GM12878 (cell line): Measurements from ENCODE around the gene CLUH. TPM values are rescaled to one million over a fixed set of nuclear protein-coding genes. Genes with fewer than 3 reads are reported as not detected.
"Not testable (repeated sequence)": the region's sequence is repeated elsewhere in the genome, so short reads cannot be mapped to it uniquely, and the experiment has no call there.

Experiments
- ATAC-seq: fragments of 200-7000 bp; cut with Tn5 transposase; 3 replicates; pipeline ENCODE4 v1.9.1; 2020; ENCODE audit warnings: mild to moderate bottlenecking, moderate library complexity
- BruUV-seq: library from RNA; stranded (reverse); fragments of 400-500 nt; replicated peaks from 2 replicates; lab custom pipeline; 2021; lab: Mats Ljungman, UMichigan
- CTCF ChIA-PET: fragments of 300-600 bp; sonication (Branson Sonifier 250); formaldehyde crosslinking; extraction: SDS; loops from one replicate; lab custom pipeline; 2021; ENCODE audit warnings: inconsistent platforms; lab: Yijun Ruan, JAX
- POLR2A ChIA-PET: fragments of 350-600 bp; formaldehyde crosslinking; extraction: SDS; loops from one replicate; lab custom pipeline; 2021; ENCODE audit warnings: inconsistent platforms; lab: Charles Lee
- RAD21 ChIA-PET: fragments of 300-600 bp; sonication (Branson Sonifier 250); formaldehyde crosslinking; loops from one replicate; lab custom pipeline; 2023; ENCODE audit warnings: antibody characterized with exemption; ENCODE audit not compliant: unreplicated experiment; lab: Charles Lee
- SMC1A ChIA-PET: fragments of 300-600 bp; sonication (Branson Sonifier 250); formaldehyde crosslinking; loops from one replicate; lab custom pipeline; 2023; ENCODE audit not compliant: unreplicated experiment, uncharacterized antibody; lab: Charles Lee
- DNase-seq: peaks from one replicate; pipeline ENCODE4 v3.0.0-alpha.2; 2011; ENCODE audit warnings: low read depth, low spot score
- FAIRE-seq: peaks from 3 replicates; lab custom pipeline; 2011; peaks lifted over from hg19 to GRCh38; lab: Jason Lieb, UNC
- H2AFZ ChIP-seq: 2 replicates; pipeline ENCODE4 v1.6.0; 2011; ENCODE audit warnings: low read depth, low read length, control low read depth; ENCODE audit not compliant: control insufficient read depth
- H3K27ac ChIP-seq: 2 replicates; pipeline ENCODE4 v1.5.1; 2011; ENCODE audit warnings: control low read depth; ENCODE audit not compliant: control insufficient read depth, insufficient read depth
- H3K27me3 ChIP-seq, 2 experiments: replicated peaks in 1 of 2; 2 replicates each; pipeline versions ENCODE4 v1.6.0 to v1.6.1; 2011; ENCODE audit warnings: low read length in 1 of 2; ENCODE audit not compliant: control insufficient read depth in 2 of 2, insufficient read depth in 2 of 2
- H3K36me3 ChIP-seq, 2 experiments: 2 replicates each; pipeline ENCODE4 v1.5.1; 2011; ENCODE audit warnings: low read length in 1 of 2; ENCODE audit not compliant: control insufficient read depth in 2 of 2, insufficient read depth in 2 of 2
- H3K4me1 ChIP-seq: 2 replicates; pipeline ENCODE4 v1.6.1; 2011; ENCODE audit warnings: mild to moderate bottlenecking, low read length, moderate library complexity, mixed read lengths; ENCODE audit not compliant: control insufficient read depth, insufficient read depth
- H3K4me2 ChIP-seq: 2 replicates; pipeline ENCODE4 v1.6.0; 2011; ENCODE audit warnings: control low read depth; ENCODE audit not compliant: control insufficient read depth, insufficient read depth
- H3K4me3 ChIP-seq: fragments of 200-600 bp; sonication (generic); 2 replicates; pipeline ENCODE4 v1.5.1; 2016
- H3K79me2 ChIP-seq: 2 replicates; pipeline ENCODE4 v1.6.0; 2011; ENCODE audit warnings: low read length; ENCODE audit not compliant: control insufficient read depth, insufficient read depth
- H3K9ac ChIP-seq: 2 replicates; pipeline ENCODE4 v1.8.0; 2011; ENCODE audit warnings: low read length, control low read depth, mixed read lengths; ENCODE audit not compliant: control insufficient read depth, insufficient read depth
- H3K9me3 ChIP-seq: replicated peaks from 3 replicates; pipeline ENCODE4 v1.5.1; 2011; ENCODE audit warnings: mild to moderate bottlenecking, low read length; ENCODE audit not compliant: control insufficient read depth, insufficient read depth
- H4K20me1 ChIP-seq: 2 replicates; pipeline ENCODE4 v1.6.0; 2011; ENCODE audit not compliant: control insufficient read depth, insufficient read depth
- BCL3 ChIP-seq: IDR thresholded peaks from 2 replicates; pipeline ENCODE4 v1.6.1; 2011; ENCODE audit warnings: borderline replicate concordance, low read depth, mild to moderate bottlenecking, moderate library complexity, low read length; ENCODE audit not compliant: insufficient read depth, poor library complexity, severe bottlenecking
- MEF2A ChIP-seq: IDR thresholded peaks from 2 replicates; pipeline ENCODE4 v1.6.1; 2011; ENCODE audit warnings: low read depth, mild to moderate bottlenecking, low read length, moderate library complexity; ENCODE audit not compliant: insufficient read depth
- POLR2A ChIP-seq: IDR thresholded peaks from 2 replicates; pipeline ENCODE4 v1.6.1; 2011; ENCODE audit warnings: low read depth, mild to moderate bottlenecking, low read length
- TARDBP ChIP-seq: IDR thresholded peaks from 2 replicates; pipeline ENCODE4 v1.6.1; 2016; ENCODE audit warnings: borderline replicate concordance
- ZNF384 ChIP-seq: IDR thresholded peaks from 2 replicates; pipeline ENCODE4 v1.6.1; 2012; ENCODE audit warnings: low read depth, mild to moderate bottlenecking, low read length, improper control_type of control experiment, borderline replicate concordance
- WGBS: methylation state at CpG from one replicate; pipeline ENCODE4 v1.1.6; 2016; ENCODE audit warnings: low lambda C conversion rate; ENCODE audit not compliant: insufficient replicate concordance, insufficient coverage; ENCODE audit errors: missing lambda C conversion rate; 5-methylcytosine and 5-hydroxymethylcytosine counted together
- in situ Hi-C: fragments of 300-500 bp; cut with MboI; formaldehyde crosslinking; loops from 9 replicates; pipeline ENCODE4 v1.14.3; 2018; ENCODE audit warnings: mixed read lengths
- intact Hi-C: fragments of 100-400 bp; cut with micrococcal nuclease; formaldehyde crosslinking; loops from one replicate; pipeline ENCODE4 v1.14.2; 2022; ENCODE audit not compliant: unreplicated experiment
- polyA plus RNA-seq, 11 experiments: library from polyadenylated mRNA; depleted of rRNA in 4 of 11; unstranded in 6 of 11; stranded (reverse) in 5 of 11; fragments of >200 nt; fragmentation: Nextera tagmentation in 4 of 11; fragmentation: Illumina TruSeq in 1 of 11; extraction: Ambion mirVana in 4 of 11; extraction: Trizol in 1 of 11; gene quantifications; 1 replicate in 1 of 11; 2 replicates in 10 of 11; pipeline versions ENCODE4 v1.2.1 to v1.2.3, GENCODE V29; 2011 to 2016; ENCODE audit warnings: inconsistent platforms in 2 of 11, missing spikeins in 2 of 11, low read depth in 1 of 11
- total RNA-seq, 4 experiments: library from RNA; depleted of rRNA in 3 of 4; stranded (reverse); fragments of >200 nt in 3 of 4; fragmentation: Illumina TruSeq in 1 of 4; extraction: Trizol in 1 of 4; gene quantifications; 2 replicates each; pipeline versions ENCODE4 v1.2.1 to v1.2.3, GENCODE V29; 2013 to 2021

The CLUH gene
- total and polyA plus RNA-seq, 10 of the 15 experiments (the other 5 are each of a cell fraction or from before 2014, with no cell fraction given): 0.11 to 147 (median 60.2) TPM

GRCh38 chr17:2699216-2699805 is 12.3 kb downstream of the CLUH start:
- in situ Hi-C loops, CTCF ChIA-PET: not testable (repeated sequence)

GRCh38 chr17:2697611-2698162 is 13.9 kb downstream of the CLUH start:
- Histone ChIP-seq H3K9me3 (no peaks in the 10 kb centered on the region), H3K36me3 (peaks cover 9 to 63% of the 10 kb centered on the region in 2 experiments; a peak in 3 of 4 replicates), H3K9ac (no peak overlapping the region), H3K4me1 (no peaks in the 10 kb centered on the region), H3K4me3 (no peak overlapping the region), H3K27me3 (no peaks in the 10 kb centered on the region), H3K79me2 (no peaks in the 10 kb centered on the region), H4K20me1 (peaks cover 2% of the 10 kb centered on the region; the same call in 1 of the 2 replicates), H2AFZ (no peak overlapping the region), H3K4me2 (no peak overlapping the region), H3K27ac (no peak overlapping the region)
- ChIA-PET POLR2A (no interaction called here), CTCF (no interaction called here), RAD21 (no interaction called here), SMC1A (no interaction called here)
- no TSS peak for BruUV-seq
- intact Hi-C loops: no loop called here
- no peak for FAIRE-seq
- over 99% methylated on average over 33 of the region's 40 CpGs for WGBS
- TF ChIP-seq MEF2A (no peak), POLR2A (0 out of 2 replicates have a peak, but pooled peaks have one; percentile 29), ZNF384 (no peak), BCL3 (no peak), TARDBP (no peak)
- TF ChIP-seq, all 136 proteins: peak for 1
- in situ Hi-C loops: no loop called here
- no peak for DNase-seq
- no peak for ATAC-seq

More at GRCh38 chr17:2699216-2699805, 12.3 kb downstream of the CLUH start:
- H3K4me2 ChIP-seq, intact Hi-C loops, H3K4me1 ChIP-seq, H3K4me3 ChIP-seq, POLR2A ChIA-PET, H2AFZ ChIP-seq, ATAC-seq, SMC1A ChIA-PET, H3K27me3 ChIP-seq, H3K9ac ChIP-seq, BruUV-seq, FAIRE-seq, RAD21 ChIA-PET, H3K79me2 ChIP-seq, DNase-seq, H3K9me3 ChIP-seq, H3K27ac ChIP-seq, H4K20me1 ChIP-seq: not testable (repeated sequence)
- peaks cover 9 to 68% of the 10 kb centered on the region in 2 experiments; a peak in 3 of 4 replicates for H3K36me3 ChIP-seq
- 89% methylated on average over 18 of the region's 18 CpGs for WGBS
